NCI-H1930 (cell line): ENCODE results near the gene TRIM38.
"Not testable (repeated sequence)": the region's sequence is repeated elsewhere in the genome, so short reads cannot be mapped to it uniquely, and the experiment has no call there.

Source experiments
- DNase-seq, 2 experiments: peaks; one replicate each; lab custom pipeline; 2025; lab: John Stamatoyannopoulos, UW

Gene TRIM38

DNA sequence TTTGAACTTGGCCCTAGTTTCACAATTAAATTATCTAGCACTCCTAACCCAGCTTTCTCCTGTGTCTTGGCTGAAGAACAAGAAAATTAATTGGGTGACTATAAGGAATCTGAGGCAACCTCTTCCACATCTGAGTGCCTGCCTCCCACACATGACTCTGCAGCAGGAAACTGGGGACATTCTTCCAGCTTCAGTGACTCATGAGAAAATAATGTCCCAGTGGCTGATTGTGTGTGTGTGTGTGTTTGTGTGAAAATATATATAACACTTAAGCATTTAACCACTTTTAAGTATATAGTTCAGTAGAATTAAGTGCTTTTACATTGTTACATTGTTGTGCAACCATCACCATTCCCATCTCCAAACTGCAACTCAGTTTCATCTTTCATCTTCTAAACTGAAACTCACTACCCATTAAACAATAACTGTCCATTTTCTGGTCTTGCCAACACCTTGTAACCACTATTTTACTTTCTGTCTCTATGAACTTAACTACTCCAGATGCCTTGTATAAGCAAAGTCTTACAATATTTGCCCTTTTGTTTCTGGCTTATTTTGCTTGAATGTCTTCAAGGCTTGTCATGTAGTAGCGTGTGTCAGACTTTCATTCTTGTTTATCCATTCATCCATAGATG, 8.7 kb downstream of the TRIM38 start:
- DNase-seq, result no peak

DNA sequence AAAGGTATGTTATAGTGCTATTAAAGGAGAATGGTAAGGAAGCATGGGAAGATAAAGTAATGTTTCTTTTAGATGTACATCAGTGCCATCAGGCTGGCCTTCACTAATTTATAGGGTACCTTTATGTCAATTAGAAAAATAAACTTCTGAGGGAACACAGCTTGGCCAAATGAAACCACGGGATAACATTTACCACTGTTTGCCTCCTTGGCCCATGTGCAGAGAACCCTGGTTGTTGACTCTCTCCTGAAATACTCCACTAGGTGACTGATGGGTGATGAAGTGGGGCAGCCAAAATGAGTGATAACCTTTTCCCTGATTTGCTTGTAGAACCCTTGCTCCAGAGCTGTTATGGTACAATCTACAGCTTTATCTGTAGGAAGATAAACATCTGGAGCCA, 9.5 kb downstream of the TRIM38 start:
- no peak for DNase-seq

GRCh38 chr6:25972902-25973301, 10.3 kb downstream of the TRIM38 start:
- DNase-seq, result no peak

- no peak for DNase-seq
Measured at GRCh38 chr6:25973923-25974555, 11.4 kb downstream of the TRIM38 start.

GRCh38 chr6:25975923-25976560, 13.4 kb downstream of the TRIM38 start:
- no peak for DNase-seq

GRCh38 chr6:25980935-25981334, 18.3 kb downstream of the TRIM38 start:
- no peak for DNase-seq

DNA sequence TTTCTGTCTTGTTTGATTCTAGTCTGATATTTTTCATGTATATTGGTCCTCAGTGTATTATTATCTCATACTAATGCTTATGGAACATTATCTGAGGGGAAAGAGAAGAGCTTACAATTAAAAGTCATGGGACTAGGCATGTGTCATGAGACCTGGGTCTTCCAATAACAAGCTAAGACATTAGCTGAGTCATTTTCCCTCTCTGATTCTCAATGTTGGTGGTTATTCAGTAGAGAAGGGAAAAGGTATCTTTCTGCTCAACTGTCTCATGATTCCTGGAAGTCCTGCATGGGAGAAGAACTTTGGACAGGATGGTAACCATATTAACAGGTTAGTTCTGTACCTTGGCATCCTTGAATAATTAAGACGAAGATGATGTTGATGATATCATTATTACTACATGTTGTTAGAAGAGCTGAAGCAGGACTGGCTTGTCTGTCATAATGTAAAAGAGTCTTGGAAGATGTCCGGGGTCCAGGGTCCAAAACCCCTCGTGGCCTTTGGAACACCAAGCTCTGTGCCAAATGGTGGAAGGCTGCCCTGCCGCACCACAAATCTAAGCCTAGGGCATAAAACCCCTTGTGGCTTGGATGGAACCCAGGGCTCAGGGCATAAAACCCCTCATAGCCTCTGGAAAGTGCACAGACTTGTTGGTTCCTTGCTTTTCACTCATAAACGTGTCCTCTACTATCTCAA, 19.1 kb downstream of the TRIM38 start:
- DNase-seq, result no peak

DNA sequence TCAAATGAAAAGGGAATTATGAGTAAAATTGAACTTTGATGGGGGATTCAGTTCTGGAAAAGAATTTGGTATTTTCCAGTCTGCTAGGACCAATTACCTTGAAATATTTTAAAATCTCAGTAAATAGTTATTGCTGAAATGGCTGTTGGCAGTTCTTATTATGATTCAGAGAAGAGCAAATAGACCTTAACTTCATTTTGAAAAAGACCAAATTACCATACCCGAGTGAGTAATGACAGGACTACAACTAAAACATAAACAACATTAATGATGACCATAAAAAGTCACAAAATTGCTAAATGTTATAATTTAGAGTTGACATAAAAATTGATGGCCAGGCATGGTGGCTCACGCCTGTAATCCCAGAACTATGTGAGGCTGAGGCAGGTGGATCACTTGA, 21.7 kb downstream of the TRIM38 start:
- no peak for DNase-seq

DNA sequence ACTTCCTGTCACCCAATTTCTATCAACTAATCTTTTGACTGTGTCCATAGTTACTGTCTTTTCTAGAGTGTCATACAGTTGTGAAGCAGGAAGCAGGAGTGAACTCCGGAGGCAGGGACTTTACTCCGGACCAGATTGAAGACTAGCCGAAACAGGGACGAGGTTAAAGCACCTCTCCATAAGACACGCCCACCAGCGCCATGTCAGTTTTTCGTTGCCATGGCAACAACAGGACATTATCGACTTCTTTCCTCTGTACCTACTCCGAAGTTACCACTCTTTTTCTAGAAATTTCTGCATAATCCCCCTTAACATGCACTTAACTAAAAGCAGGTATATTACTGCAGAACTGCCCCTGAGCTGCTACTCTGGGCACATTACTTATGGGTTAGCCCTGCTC, 25.2 kb downstream of the TRIM38 start:
- DNase-seq, result no peak

DNA sequence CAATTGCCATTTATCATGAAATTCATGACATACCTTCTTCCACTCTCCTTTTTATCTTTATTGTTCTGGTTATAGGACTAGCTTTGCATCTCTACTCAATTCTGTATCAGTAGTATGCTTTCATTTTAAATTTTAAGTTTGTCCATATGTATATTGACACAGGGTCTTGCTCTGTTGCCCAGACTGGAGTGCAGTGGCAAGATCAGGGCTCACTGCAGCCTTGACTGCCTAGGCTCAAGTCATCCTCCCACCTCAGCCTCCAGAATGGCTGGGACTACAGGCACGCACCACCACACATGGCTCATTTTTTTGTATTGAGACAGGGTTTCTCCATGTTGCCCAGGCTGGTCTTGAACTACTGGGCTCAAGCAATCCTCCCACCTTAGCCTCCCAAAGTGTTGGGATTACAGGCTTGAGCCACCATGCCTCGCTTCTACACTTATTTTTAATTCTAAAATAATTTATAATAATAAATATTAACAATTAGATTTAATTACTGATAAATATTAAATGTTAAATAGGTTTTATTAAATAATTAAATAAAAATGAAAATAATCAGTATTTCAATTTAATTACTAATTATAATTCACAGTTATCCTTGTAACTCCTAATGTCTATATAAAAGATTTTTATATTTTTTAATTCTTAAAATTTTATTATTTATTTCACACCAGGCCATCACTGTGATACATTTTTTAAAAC, 27.7 kb downstream of the TRIM38 start:
- DNase-seq, result no peak

DNA sequence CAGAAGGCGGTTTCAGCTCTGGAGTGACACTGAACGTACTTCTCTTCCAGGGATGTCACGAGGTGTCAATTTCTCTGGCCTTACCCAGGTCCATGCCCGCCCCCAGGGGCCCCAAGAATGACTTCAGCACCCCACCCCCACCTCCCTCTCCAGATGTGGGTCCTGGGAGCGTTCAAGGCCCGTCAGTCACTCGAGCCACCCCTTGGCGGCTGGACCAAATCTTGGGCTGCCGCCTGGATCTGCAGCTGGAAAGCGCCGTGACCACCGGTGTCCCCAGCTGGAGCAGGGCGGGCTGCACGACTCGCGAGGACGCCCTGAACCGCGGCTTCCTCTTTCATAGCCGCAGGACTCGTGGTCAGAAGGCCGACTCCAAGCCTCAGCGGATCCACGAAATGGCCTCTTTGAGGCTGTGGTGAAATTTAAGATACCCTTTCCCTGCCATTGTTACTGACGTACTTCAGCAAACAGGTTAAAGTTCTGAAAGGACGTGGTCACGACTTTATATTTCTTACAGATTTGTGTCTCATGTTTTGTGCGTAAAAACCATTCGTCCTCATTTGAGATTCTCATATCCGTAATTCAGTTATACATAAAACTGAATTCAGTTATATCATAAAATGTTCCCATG, 29.3 kb downstream of the TRIM38 start:
- peak; percentile 69 to 81 for DNase-seq

DNA sequence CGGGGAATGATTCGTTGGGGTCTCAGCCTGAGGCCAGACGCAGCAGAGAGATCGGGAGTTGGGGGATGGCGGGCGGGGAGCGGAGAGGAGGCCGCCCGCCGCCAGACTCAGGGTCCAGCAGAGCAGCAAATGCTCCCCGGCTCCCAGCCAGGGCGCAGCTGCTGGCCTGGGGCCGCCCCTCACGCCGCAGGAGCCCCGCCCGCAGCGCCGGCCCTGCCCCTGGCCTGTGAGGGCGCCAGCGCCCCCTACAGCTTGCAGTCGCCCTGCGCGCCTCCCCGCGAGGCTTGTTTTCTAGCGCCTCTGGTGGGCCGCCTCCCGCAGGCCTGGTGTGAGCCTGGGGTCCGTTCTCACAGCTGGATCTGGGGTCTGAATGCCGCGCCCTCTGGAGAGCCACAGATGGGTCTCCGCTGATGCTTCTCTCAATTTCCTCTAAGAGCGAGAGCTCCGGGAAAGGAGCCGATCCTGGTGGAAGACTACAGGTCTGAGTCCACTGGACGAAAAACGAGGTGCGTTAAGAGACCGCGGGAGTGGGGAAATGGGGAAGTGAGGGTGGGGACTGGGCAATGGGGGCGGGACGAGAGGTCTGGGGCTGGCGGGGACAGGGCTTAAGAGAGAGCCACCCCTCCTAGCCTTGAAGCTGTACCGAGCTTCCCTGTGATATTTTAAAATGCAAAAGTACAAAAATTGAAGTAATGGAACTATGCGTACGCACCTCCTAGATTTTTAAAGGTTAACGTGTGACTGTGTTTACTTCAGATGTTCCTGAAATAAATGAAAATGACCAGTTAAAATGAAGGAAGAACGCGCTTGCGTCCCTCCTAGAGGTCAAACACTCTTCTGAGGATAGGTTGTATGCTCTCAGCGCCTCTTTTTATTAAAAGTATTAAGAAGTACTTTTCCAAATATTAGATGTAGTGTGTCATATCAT, 30.1 kb downstream of the TRIM38 start:
- DNase-seq, result peak; percentile 89 to 95

- DNase-seq, result not testable (repeated sequence)
Measured at GRCh38 chr6:25993341-25993684, 30.7 kb downstream of the TRIM38 start.

DNA sequence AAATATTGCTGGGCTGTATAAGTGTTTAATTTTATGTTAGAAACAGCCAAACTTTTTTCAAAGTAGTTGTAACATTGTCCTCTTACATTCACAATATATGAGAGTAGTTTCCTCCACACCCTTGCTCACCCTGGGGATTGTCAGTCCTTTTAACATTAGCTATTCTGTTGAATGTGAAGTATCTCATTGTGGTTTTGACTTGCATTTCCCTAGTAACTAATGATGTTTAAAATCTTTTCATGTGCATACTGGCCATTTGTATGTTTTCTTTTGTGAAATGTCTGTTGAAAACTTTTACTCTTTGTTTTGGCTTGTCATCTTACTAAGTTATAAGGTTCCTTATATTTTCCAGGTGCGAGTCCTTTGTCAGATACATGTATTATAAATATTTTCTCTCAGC, 32.9 kb downstream of the TRIM38 start:
- no peak for DNase-seq

- DNase-seq, result no peak
Measured at GRCh38 chr6:25997921-25998320, 35.3 kb downstream of the TRIM38 start.

DNA sequence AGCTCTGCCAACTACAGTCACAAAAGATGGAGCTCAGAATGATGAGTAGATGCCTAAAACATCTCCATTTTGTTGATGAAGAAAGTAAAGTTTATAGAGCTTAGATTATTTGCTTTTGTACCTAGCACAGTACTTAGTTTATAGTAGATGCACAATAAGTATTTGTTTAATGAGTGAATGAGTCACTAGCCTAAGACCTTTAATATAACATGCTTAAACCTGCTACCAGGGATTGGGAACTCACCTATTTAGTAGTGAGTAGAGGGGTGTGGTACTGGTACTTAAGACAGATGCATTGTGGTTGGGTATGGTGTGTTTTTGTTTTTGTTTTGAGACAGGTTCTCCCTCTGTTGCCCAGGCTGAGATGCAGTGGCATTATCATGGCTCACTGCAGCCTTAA, 35.8 kb downstream of the TRIM38 start:
- no peak for DNase-seq

DNA sequence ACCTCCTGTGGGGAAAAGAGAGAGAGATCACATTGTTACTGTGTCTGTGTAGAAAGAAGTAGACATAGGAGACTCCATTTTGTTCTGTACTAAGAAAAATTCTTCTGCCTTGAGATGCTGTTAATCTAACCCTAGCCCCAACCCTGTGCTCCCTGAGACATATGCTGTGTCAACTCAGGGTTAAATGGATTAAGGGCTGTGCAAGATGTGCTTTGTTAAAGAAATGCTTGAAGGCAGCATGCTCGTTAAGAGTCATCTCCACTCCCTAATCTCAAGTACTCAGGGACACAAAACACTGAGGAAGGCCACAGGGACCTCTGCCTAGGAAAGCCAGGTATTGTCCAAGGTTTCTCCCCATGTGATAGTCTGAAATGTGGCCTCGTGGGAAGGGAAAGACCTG, 36.6 kb downstream of the TRIM38 start:
- DNase-seq, result not testable (repeated sequence)

DNA sequence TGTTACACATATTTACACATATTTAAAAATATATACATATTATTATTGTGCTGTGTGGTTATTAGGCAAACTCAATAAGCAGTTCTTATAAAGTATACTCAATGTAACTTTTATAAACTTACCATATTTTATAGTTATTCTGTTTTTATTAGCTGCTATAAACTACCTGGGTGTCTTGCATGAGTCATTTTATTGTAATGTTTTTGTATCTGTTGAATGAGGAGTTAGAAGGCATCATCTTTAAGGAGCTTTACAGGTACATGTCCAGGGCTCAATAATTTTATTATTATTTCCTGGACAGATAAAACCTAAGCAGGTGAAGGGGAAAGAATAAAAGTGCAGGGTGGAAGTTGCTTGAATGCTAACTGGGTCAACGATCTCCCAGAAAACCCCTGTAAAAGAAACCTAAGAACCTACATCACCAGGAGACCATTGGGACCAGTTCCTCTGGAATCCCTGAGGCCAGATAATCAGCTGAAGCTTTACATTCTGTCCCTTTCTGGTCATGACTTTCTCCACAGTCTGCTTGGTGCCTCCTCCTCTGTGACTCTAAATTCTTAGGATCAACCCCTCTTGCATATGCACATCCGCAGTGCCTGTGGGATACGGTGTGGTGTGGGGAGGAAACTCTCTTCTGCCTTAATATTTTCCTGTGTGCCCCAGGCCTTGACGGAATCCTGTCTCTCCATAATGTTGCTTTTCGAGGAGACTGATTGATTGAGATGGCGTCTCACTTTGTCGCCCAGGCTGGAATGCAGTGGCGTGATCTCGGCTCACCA, 38.0 kb downstream of the TRIM38 start:
- DNase-seq, result no peak

DNA sequence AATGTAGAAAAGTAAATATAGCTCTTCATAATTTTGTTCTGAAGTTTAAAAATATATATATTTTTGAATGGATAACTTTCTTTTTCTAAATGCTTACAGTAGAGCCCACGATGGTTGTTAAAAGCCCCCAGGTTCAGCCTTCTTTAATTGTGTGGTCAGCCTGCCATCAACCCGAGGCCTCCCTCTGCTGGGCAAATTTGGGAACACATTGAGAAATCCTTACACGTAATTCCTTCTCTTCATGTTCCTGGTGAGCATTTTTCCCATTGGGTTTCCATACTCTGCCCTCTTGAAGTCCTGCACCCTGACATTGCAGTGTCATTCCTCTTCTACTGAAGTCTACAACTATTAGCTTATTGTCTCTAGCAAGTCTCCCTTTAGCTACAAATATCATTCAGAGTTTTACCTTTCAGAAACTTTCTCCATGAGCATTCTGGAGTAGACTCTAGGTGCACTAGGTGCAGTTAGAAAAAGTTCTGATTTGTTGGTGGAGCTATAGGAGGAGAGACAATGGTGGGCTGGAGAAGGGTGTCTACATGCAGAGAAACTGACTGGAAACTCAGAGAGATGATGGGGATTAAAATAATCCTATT, 40.6 kb downstream of the TRIM38 start:
- peak in 1 of 2 experiments; percentile 35 for DNase-seq
